Epithelial cell of proximal tubule (primary cell): ENCODE data around the gene FHIT. TPM values are rescaled to one million over a fixed set of nuclear protein-coding genes. Genes with fewer than 3 reads are reported as not detected.

Experiments
- DNase-seq: peaks from one replicate; pipeline ENCODE4 v3.0.0-alpha.2; 2011; ENCODE audit warnings: low read depth
- H3K4me3 ChIP-seq: 2 replicates; pipeline ENCODE4 v1.5.1; 2011; ENCODE audit warnings: low read depth, mild to moderate bottlenecking, low read length
- CTCF ChIP-seq: conservative IDR thresholded peaks from 2 replicates; pipeline ENCODE4 v1.5.1; 2012; ENCODE audit warnings: low read depth, mild to moderate bottlenecking, low read length
- total RNA-seq: library from RNA; depleted of rRNA; stranded (reverse); fragments of >200 nt; gene quantifications from 2 replicates; pipeline ENCODE4 v1.2.3, GENCODE V29; 2015

FHIT gene
- total RNA-seq, 1 donor from 2014 or later: 3.7 TPM

DNA sequence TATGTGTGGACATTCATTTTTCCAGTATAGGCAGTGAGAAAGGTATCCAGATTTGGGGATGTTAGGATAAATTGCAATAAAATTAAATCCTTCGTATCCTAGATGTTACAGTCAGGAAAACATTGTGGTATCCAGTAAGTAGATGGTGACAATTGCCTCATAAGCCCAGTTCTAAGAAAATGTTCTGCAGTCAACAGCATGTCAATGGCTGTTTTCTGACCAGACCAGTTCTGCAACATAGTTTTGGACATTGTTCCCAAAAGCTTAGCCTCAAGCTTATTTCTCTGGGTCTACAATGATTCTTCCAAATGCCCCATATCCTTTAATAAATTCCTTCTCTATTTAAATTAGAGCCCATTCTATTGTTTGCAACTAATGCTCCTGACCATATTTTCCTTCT is 480.7 kb downstream of the FHIT start:
- no peak for DNase-seq
- H3K4me3 ChIP-seq: no peak overlapping the region
- no peak for TF ChIP-seq CTCF

DNA sequence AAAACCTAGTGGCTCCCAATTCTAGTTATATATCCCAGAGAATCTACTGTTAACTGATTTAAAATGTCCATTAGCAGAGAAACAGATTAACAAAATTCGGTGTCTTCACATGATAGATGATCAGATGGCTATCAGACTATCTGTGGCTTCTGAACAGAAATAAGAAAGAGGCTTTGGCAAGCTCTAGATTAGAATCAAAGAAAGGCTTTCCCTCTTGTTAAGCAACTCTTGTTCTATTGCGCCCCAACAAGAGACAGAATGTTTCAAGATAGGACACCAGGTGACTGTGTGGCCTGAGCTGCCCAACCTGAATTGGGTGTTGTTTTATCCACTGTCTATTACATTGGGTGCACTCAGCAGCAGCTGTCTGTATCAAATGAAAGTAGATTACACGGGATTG is 483.7 kb downstream of the FHIT start:
- DNase-seq: no peak
- no peak overlapping the region for H3K4me3 ChIP-seq
- no peak for TF ChIP-seq CTCF

GRCh38 chr3:60765776-60766175 is 485.5 kb downstream of the FHIT start:
- no peak for TF ChIP-seq CTCF
- no peak for DNase-seq
- no peak overlapping the region for H3K4me3 ChIP-seq

DNA sequence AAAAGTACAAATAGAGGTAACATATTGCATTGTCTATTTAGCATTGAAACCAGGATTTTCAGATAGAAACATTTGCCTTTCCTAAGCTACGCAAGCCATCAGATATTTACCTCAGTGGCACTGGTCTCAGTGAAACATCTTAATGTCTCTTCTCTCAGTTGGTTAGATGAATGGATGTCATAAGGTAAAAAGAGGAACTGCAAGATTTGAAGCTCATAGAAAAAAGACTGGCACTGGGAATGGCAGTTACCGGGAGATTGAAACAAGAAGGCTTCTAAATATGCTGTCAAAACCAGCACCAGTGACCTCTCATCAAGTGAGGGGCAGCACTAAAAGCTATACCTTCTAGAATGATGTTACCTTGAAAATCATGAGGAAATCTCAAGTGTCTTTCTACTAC is 486.4 kb downstream of the FHIT start:
- no peak overlapping the region for H3K4me3 ChIP-seq
- no peak for TF ChIP-seq CTCF
- no peak for DNase-seq

GRCh38 chr3:60760145-60760544 is 491.1 kb downstream of the FHIT start:
- TF ChIP-seq CTCF: no peak
- DNase-seq: no peak

GRCh38 chr3:60759439-60759838 is 491.8 kb downstream of the FHIT start:
- no peak for TF ChIP-seq CTCF
- DNase-seq: no peak
- H3K4me3 ChIP-seq: no peak overlapping the region

More at GRCh38 chr3:60760145-60760544, 491.1 kb downstream of the FHIT start:
- no peak overlapping the region for H3K4me3 ChIP-seq

GRCh38 chr3:60758831-60759230 is 492.4 kb downstream of the FHIT start:
- DNase-seq: no peak
- no peak overlapping the region for H3K4me3 ChIP-seq
- TF ChIP-seq CTCF: no peak
